ENCODE results near the gene ABHD15.

DNA sequence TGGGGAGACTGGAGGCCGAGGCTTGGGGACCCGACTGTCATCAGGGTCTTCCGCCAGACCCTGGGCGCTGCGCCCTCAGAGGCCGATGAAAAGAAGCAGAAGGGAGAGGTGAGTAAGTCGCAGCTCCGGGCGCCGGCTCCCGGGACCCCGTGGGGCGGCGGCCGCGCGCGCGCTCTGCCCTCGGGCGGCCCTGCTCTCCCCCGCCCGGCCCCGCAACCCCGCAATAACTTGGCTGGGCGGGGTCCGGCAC is 392 bp upstream of the ABHD15 start:
- no peak for TF ChIP-seq EP300 (IDR thresholded peaks at IDR 0.05; ENCODE audit: borderline replicate concordance)
- no peak for TF ChIP-seq TCF12 (IDR thresholded peaks at IDR 0.05; ENCODE audit: low read depth)
- TF ChIP-seq, protein P1, sequence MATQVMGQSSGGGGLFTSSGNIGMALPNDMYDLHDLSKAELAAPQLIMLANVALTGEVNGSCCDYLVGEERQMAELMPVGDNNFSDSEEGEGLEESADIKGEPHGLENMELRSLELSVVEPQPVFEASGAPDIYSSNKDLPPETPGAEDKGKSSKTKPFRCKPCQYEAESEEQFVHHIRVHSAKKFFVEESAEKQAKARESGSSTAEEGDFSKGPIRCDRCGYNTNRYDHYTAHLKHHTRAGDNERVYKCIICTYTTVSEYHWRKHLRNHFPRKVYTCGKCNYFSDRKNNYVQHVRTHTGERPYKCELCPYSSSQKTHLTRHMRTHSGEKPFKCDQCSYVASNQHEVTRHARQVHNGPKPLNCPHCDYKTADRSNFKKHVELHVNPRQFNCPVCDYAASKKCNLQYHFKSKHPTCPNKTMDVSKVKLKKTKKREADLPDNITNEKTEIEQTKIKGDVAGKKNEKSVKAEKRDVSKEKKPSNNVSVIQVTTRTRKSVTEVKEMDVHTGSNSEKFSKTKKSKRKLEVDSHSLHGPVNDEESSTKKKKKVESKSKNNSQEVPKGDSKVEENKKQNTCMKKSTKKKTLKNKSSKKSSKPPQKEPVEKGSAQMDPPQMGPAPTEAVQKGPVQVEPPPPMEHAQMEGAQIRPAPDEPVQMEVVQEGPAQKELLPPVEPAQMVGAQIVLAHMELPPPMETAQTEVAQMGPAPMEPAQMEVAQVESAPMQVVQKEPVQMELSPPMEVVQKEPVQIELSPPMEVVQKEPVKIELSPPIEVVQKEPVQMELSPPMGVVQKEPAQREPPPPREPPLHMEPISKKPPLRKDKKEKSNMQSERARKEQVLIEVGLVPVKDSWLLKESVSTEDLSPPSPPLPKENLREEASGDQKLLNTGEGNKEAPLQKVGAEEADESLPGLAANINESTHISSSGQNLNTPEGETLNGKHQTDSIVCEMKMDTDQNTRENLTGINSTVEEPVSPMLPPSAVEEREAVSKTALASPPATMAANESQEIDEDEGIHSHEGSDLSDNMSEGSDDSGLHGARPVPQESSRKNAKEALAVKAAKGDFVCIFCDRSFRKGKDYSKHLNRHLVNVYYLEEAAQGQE (IDR thresholded peaks at IDR 0.05; ENCODE audit: low read depth) = no peak
- no peak for TF ChIP-seq CREB1 (IDR thresholded peaks at IDR 0.05; ENCODE audit: low read depth)
- TF ChIP-seq, protein P2, sequence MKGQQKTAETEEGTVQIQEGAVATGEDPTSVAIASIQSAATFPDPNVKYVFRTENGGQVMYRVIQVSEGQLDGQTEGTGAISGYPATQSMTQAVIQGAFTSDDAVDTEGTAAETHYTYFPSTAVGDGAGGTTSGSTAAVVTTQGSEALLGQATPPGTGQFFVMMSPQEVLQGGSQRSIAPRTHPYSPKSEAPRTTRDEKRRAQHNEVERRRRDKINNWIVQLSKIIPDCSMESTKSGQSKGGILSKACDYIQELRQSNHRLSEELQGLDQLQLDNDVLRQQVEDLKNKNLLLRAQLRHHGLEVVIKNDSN (IDR thresholded peaks at IDR 0.05) = no peak
- TF ChIP-seq CEBPB (IDR thresholded peaks at IDR 0.05) = no peak
- no peak for TF ChIP-seq RAD21 (IDR thresholded peaks at IDR 0.05; ENCODE audit: low read depth)
- TF ChIP-seq, protein P3, sequence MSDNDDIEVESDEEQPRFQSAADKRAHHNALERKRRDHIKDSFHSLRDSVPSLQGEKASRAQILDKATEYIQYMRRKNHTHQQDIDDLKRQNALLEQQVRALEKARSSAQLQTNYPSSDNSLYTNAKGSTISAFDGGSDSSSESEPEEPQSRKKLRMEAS (IDR thresholded peaks at IDR 0.05) = no peak
